Psoas muscle (tissue), 8 donors: ENCODE results near the gene WDR93. TPM values are rescaled to one million over a fixed set of nuclear protein-coding genes. Genes with fewer than 3 reads are reported as not detected.

Experiments
- ATAC-seq, 4 donors: fragments of 200-7000 bp; cut with Tn5 transposase; one replicate each; pipeline ENCODE4 v1.9.1; 2020; ENCODE audit warnings: moderate library complexity in 3 of 4, mild to moderate bottlenecking in 2 of 4
- DNase-seq, 2 donors: peaks; one replicate each; pipeline ENCODE4 v3.0.0-alpha.2; 2020
- H3K27ac ChIP-seq: fragments of 200-600 bp; one replicate; pipeline ENCODE4 v1.8.0; 2022
- H3K27me3 ChIP-seq, 3 donors: fragments of 200-600 bp in 1 of 3; one replicate each; pipeline versions ENCODE4 v1.6.1 to v1.8.0; 2013 to 2022; ENCODE audit warnings: low read length in 2 of 3, mild to moderate bottlenecking in 2 of 3, moderate library complexity in 1 of 3; ENCODE audit not compliant: insufficient read depth in 3 of 3
- H3K36me3 ChIP-seq, 2 donors: fragments of 200-600 bp in 1 of 2; one replicate each; pipeline versions ENCODE4 v1.6.1 to v1.8.0; 2013 to 2022; ENCODE audit warnings: low read depth in 1 of 2, mild to moderate bottlenecking in 1 of 2, moderate library complexity in 1 of 2; ENCODE audit not compliant: insufficient read depth in 1 of 2
- H3K4me1 ChIP-seq: fragments of 200-600 bp; one replicate; pipeline ENCODE4 v1.8.0; 2022
- H3K4me3 ChIP-seq: fragments of 200-600 bp; one replicate; pipeline ENCODE4 v1.8.0; 2022; ENCODE audit warnings: mild to moderate bottlenecking
- H3K9me3 ChIP-seq: fragments of 200-600 bp; one replicate; pipeline ENCODE4 v1.8.0; 2022
- WGBS, 3 donors: extraction: QIAGEN DNeasy Blood & Tissue Kit; methylation state at CpG; one replicate each; pipeline versions ENCODE4 v1.1.6 to v1.1.7; 2013; 5-methylcytosine and 5-hydroxymethylcytosine counted together
- intact Hi-C, 2 donors: fragments of 100-400 bp; cut with DNase I; formaldehyde crosslinking; loops; one replicate each; pipeline versions ENCODE4 v1.11.0 to v1.14.2; 2022
- polyA plus RNA-seq, 3 donors: library from polyadenylated mRNA; stranded (reverse); fragments of 200-250 nt; gene quantifications; one replicate each; pipeline ENCODE4 v1.2.3, GENCODE V29; 2013
- total RNA-seq, 4 donors: library from RNA; stranded (reverse); fragmentation: NEBNext Ultra II Directional in 2 of 4; extraction: Animal tissue kit (Norgen Biotek cat#: 25700) in 2 of 4; gene quantifications; one replicate each; pipeline versions ENCODE4 v1.2.1 to v1.2.4, GENCODE V29; 2021 to 2023
- TF ChIP-seq, protein P1 (sequence below): fragments of 200-600 bp; IDR thresholded peaks from one replicate; pipeline ENCODE4 v1.8.0; 2022; ENCODE audit warnings: antibody characterized with exemption
- donor health status: healthy with polysubstance abuse.
- donor health status: DM: no; HTN: no; CAD: no; lungs with moderate emphysema.
- donor health status: Bipolar disorder and iron deficiency.
- donor health status: healthy.
- donor health status: DM: yes; HTN: yes; CAD: no.
- donor health status: DM: no; HTN: no; CAD: no.
- donor health status: DM: no; HTN: no; CAD: no.
- donor health status: DM: yes; HTN: yes; CAD: no.

WDR93 gene
- total and polyA plus RNA-seq, 7 donors = 0.03 TPM; not detected in 6

DNA sequence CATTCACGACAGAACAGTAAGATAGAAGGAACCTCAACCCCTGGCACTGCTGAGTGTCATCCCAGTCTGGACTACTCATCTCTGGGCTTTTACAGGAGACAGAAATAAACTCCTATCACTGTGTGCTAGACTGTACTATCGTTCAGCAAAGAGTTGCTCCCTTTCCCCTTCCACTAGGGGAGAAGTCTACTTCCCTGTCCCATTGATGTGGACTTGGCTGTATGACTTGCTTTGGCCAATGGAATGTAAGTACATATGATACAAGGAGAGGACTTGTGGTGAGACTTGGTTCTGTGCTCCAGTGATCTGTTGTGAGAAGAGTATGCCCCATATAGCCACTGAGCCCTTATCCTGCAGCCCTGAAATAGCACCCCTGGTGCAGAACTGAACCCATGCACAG is 30.1 kb upstream of the WDR93 start:
- no peak overlapping the region for H3K27ac ChIP-seq
- H3K4me1 ChIP-seq = peaks cover 13% of the 10 kb centered on the region
- no peak for DNase-seq
- TF ChIP-seq, protein P1, sequence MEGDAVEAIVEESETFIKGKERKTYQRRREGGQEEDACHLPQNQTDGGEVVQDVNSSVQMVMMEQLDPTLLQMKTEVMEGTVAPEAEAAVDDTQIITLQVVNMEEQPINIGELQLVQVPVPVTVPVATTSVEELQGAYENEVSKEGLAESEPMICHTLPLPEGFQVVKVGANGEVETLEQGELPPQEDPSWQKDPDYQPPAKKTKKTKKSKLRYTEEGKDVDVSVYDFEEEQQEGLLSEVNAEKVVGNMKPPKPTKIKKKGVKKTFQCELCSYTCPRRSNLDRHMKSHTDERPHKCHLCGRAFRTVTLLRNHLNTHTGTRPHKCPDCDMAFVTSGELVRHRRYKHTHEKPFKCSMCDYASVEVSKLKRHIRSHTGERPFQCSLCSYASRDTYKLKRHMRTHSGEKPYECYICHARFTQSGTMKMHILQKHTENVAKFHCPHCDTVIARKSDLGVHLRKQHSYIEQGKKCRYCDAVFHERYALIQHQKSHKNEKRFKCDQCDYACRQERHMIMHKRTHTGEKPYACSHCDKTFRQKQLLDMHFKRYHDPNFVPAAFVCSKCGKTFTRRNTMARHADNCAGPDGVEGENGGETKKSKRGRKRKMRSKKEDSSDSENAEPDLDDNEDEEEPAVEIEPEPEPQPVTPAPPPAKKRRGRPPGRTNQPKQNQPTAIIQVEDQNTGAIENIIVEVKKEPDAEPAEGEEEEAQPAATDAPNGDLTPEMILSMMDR = no peak
- WGBS, 3 donors = 81 to 90% (median 86%) methylated on average over 2 of the region's 2 CpGs
- H3K36me3 ChIP-seq = no peaks in the 10 kb centered on the region
- H3K27me3 ChIP-seq = peaks cover 0 to 3% (median 0%) of the 10 kb centered on the region in 3 donors
- H3K9me3 ChIP-seq = no peaks in the 10 kb centered on the region
- intact Hi-C loops = no loop called here
- ATAC-seq = no peak
- H3K4me3 ChIP-seq = no peak overlapping the region

DNA sequence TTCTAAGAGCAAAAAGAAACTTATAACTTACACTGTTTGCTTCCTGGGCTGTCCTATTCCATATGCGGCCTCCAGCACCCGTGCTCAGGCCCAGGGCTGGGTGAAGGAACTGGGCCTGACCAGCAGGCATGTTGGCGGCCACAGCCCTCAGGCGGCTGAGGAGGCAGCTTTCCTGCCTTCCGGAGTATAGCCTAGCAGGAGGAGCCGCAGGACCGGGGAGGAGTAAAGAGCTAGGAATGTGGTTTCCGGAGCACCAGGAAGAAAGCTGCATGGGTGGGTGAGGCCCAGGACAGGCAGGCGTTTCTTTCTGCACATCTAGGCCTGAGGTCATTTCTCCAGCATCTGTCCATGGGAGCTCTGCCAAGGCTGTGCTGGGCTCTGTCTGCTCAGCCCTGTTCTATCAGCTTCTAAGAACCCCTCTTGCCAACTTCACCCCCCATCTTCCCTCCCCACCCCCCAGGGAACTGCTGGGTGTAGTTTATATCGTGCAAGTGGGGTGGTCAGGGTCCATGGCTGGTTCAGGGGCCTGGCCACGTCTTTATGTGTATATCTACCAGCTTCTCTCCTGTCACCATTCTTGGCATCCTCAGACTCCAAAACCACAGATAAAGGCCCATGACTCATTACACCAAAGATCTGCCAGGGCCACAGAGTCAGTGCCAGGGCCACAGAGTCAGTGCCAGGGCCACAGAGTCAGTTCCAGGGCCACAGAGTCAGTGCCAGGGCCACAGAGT is 27.6 kb upstream of the WDR93 start:
- no peaks in the 10 kb centered on the region for H3K36me3 ChIP-seq
- DNase-seq = peak; percentile 73 to 77
- peaks cover 13% of the 10 kb centered on the region for H3K4me1 ChIP-seq
- ATAC-seq = peak; percentile 26 to 80 (median 67)
- 41 to 45% (median 43%) methylated on average over 11 of the region's 11 CpGs for WGBS, 3 donors
- TF ChIP-seq, protein P1 = no peak
- H3K9me3 ChIP-seq = no peaks in the 10 kb centered on the region
- peak overlapping the region; percentile 57 for H3K27ac ChIP-seq
- intact Hi-C loops = no loop called here
- H3K27me3 ChIP-seq = no peaks in the 10 kb centered on the region
- H3K4me3 ChIP-seq = no peak overlapping the region

DNA sequence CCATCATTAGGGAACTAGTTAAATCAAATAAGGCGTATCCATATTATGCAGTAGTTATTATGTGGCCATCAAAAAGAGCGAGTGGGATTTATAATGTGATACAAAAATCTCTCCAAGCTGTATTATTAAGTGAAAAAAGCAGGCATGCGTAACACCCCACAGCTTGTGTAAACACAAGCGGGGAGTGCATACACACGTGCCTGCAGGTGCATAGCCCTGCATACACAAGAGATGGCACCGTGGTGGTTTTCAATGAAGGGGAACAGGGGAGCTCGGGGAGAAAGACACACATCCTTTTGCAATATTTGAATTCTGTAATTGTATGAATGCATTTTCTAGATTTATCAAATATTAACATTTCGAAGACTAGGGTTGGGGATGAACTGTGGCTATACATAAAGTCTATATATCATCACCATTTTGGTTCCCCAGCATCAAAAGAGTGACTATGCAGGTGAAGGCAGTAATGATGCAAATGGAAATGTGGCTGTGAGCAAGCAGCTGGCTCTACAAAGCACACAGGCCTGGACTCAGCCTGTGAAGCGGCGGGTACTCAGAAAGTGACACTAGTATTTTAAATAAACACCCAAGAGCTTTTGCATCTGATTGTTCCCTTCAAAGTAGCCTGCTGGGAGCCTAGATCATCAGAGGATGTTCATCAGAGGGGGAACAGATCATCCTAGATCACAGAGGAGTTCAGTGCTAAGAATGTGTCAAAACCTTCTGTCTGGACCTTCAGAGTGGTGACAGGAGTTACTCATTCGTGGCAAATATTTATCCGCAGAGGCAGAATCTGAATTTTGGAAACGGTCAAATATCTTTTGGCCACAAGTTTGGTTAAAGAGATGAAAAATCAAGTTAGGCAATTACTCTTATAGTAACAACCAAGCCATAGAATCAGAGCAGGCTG is 25.9 kb upstream of the WDR93 start:
- Histone ChIP-seq H3K27me3 (no peaks in the 10 kb centered on the region), H3K27ac (peak overlapping the region; percentile 65), H3K4me3 (peak overlapping the region; percentile 70), H3K9me3 (no peaks in the 10 kb centered on the region), H3K4me1 (peaks cover 13% of the 10 kb centered on the region), H3K36me3 (no peaks in the 10 kb centered on the region)
- intact Hi-C loops = no loop called here
- WGBS, 3 donors = 79 to 85% (median 81%) methylated on average over 13 of the region's 13 CpGs
- ATAC-seq (no peak), DNase-seq (no peak)
- TF ChIP-seq, protein P1 = no peak

- Histone ChIP-seq H3K4me1 (peaks cover 13% of the 10 kb centered on the region), H3K9me3 (no peaks in the 10 kb centered on the region), H3K4me3 (peak overlapping the region; percentile 70), H3K27ac (peak overlapping the region; percentile 65), H3K27me3 (no peaks in the 10 kb centered on the region), H3K36me3 (no peaks in the 10 kb centered on the region)
- DNase-seq (peak; percentile 74 to 85), ATAC-seq (peak; percentile 56 to 82 (median 64))
- 3 to 12% (median 4%) methylated on average over 36 to 72 of the region's 72 CpGs for WGBS, 3 donors
- TF ChIP-seq, protein P1 = no peak
- intact Hi-C loops = no loop called here
Measured at GRCh38 chr15:89665449-89666181, 25.0 kb upstream of the WDR93 start.
